Right lobe of liver (tissue), 4 donors: ENCODE results near the gene CCDC9B.

ENCODE experiments used
- CTCF ChIP-seq, 4 donors: fragments of 200-600 bp in 3 of 4; fragments of 450-650 bp in 1 of 4; IDR thresholded peaks; one replicate each; pipeline versions ENCODE4 v1.5.1 to v1.8.0; 2016 to 2022; ENCODE audit warnings: antibody characterized with exemption in 4 of 4, mild to moderate bottlenecking in 2 of 4
- POLR2A ChIP-seq: fragments of 450-650 bp; IDR thresholded peaks from one replicate; pipeline ENCODE4 v1.6.1; 2017; ENCODE audit warnings: antibody characterized with exemption, mild to moderate bottlenecking
- donor health status: DM: no; HTN: no; CAD: no.
- donor health status: DM: no; HTN: no; CAD: no.
- donor health status: DM: no; HTN: yes; CAD: no.

DNA sequence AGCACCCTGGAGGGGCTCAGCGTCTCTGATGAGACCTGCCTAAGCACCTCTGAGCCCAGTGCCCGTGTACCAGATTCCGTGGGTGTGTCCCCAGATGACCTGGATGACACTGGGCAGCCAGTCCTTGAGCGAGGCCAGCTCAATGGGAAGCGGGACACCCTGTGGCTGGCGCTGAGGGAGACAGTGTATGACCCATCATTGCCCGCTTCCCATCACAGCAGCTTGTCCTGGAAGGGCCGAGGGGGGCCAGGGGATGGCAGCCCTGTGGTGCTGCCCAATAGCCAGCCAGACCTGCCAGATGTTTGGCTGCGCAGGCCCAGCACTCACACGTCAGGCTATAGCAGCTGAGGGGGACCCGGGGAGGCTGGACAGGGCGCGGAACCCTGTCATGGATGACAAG is 29.2 kb upstream of the CCDC9B start:
- TF ChIP-seq CTCF (IDR thresholded peaks at IDR 0.05) = no peak
- TF ChIP-seq POLR2A = no peak
